ENCODE measurements around the gene LETM1. TPM values are rescaled to one million over a fixed set of nuclear protein-coding genes. Genes with fewer than 3 reads are reported as not detected.
"Not testable (repeated sequence)": the region's sequence is repeated elsewhere in the genome, so short reads cannot be mapped to it uniquely, and the experiment has no call there.

LETM1 gene
- total RNA-seq, 1 donor from 2014 or later = 70.2 TPM

DNA sequence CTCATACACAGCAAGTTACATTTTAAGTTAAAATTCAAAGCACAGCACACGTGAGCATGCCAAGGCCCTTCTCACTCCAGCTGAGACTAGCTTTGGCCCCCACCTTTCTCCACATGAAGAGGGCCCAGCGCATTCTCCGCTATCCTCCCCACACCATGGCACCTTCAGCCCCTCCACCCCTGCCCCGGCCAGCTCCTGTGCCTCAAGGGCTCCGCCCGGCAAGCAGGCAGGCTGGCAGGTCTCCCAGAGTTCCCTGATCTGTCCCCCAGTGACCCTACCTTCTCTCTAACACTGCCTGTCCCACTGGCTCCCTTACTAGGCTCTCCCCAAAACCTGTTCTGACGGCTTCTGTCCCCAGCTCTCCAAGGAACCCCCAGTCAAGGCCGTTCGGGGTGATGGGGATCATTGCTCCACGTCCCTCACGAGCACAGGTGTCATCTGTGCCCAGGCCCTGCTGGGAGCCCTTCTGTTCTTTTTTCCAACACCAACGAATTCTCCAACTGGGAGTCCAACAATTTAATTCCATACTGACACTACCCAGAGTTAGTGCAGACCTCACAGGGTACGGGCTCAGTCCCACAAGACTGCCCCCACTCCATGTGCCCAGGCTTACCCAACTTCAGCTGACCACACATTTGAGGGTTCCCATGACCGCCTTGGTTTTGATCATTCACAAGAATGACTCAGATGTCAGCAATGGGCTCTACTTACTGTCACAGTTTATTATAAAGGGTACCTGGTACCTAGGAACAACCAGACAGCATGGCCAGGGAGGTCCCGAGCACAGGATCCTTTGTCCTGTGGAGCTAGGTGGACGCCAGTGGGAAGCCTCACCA is 4.2 kb downstream of the LETM1 start:
- no peak for DNase-seq (ENCODE audit: low read depth in 2 of 2)

DNA sequence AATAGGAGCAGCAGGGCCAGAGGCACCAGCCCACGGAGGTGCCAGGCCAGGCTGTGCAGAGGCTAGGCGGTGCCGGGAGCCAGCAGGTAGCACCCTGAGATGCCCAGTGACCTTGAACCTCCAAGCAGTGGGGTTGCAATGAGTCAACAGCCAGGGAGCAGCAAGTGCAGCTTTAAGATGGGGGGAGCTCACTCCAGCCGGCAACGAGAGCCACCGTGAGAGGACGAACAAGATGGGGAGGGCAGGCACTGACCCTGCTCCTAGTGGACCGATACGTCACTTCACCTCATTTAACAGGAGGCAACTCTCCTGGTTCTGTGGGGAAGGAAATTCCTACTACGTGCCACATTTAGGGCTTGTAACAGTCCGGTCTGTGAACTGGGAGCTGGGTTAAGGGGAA is 4.8 kb downstream of the LETM1 start:
- no peak for DNase-seq (ENCODE audit: low read depth in 2 of 2)

DNA sequence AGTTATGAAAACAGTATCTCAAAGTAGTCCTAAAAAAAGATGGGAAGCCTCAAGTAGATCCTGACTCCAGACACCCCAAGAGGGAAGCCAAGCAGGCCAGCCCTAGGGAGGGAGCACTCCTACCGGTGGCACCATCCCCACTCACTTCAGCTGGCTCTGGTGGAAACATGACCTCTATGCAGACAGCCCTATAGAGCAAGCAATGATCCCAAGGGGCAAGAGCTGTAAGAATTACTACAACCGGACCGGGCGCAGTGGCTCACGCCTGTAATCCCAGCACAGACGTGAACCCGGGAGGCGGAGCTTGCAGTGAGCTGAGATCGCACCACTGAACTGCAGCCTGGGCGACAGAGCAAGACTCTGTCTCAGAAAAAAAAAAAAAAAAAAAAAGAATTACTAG is 5.7 kb downstream of the LETM1 start:
- DNase-seq (ENCODE audit: low read depth in 2 of 2) = no peak

DNA sequence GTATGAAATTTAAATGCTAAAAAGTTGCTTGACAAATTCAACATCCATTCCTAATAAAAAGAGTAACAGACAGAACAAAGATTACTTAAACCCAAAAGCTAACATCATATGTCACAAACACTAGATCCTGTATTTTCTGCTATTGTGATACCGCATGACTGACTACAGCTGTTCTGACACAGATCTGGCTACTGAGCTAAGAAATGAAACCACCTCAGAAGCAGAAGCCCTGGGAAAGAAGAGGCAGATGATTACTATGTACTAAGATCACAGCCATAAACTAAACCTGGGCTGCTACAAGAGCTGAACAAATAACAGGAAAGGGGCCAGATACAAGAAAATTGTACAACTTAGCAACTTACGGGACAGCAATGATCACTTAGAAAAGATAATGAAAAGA is 9.4 kb downstream of the LETM1 start:
- DNase-seq (ENCODE audit: low read depth in 2 of 2) = no peak

DNA sequence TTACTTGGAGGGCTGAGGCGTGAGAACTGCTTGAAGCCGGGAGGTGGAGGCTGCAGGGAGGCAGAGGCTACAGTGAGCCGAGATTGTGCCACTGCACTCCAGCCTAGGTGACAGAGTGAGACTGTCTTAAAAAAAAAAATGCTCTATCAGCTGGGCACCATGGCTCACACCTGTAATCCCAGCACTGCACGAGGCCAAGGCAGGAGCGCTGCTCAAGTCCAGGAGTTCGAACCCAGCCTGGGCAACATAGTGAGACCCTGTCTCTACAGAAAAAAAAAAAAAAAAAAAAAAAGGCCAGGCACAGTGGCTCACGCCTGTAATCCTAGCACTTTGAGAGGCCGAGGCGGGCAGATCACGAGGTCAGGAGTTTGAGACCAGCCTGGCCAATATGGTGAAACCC is 11.3 kb downstream of the LETM1 start:
- DNase-seq (ENCODE audit: low read depth in 2 of 2) = not testable (repeated sequence)

DNA sequence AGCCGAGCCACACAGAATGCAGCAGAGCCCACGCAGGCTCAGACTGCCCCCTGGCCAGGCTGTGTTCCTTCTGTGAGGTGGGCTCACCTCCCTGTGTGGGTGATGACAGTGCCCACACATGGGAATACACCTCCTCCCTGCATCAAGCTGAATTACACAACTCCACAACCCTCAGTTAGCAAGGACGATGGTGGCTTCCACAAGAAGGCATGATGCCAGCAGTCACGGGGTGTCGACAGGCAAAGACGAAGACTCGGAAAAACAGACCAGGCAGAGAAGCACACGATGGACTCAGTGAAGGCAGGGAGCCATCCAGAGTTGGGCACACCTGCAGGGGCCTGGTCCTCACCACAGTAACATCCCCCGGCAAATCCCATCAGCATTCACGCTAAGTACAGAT is 12.1 kb downstream of the LETM1 start:
- DNase-seq (ENCODE audit: low read depth in 2 of 2) = no peak

DNA sequence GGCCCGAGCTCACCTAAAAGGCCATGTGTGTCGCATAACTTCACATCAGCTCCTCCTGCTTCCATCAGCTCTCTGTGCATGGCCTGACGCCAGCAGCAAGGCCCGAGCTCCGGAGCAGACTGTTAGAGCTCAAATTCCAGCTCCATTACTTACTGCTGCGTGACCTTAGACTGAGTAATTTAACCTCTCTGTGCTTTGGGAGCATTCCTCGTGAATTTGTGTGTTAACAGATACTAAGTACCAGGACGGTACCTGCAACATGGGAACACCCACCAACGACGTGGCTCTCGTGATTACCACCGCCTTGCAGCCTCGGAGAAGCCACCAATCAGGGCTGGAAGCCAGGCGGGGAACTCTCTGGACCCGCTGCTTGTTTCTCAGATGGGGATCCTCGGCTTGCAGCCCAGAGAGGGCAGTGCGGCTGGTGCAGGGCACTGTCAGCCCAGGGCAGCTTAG is 12.9 kb downstream of the LETM1 start:
- DNase-seq (ENCODE audit: low read depth in 2 of 2) = peak; percentile 18 to 60

DNA sequence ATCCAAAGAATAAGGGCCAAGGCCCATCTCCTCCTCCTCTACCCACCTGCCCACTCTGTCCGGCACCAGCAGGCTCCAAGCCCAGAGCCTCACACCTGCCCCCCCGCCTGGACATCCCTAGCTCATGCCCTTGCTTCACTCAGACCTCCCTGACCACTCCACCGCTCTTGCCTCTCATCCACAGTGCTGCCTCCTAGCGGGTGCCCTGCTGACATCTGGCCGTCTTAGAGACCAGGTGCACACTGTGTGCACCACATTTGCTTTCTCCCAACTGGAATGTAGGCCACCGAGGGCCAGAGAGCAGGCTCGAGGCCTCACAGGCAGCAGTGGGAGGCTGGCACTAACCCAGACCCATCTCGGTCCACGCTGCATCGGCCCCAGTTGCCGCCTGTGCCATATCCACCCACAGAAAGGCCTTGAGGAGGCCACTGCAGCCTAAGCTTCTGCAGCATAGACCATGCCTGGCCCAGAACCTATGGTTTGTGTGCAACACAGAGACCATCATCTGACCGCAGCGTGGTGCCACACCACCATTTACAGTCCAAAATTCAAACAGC is 13.5 kb downstream of the LETM1 start:
- no peak for DNase-seq (ENCODE audit: low read depth in 2 of 2)

DNA sequence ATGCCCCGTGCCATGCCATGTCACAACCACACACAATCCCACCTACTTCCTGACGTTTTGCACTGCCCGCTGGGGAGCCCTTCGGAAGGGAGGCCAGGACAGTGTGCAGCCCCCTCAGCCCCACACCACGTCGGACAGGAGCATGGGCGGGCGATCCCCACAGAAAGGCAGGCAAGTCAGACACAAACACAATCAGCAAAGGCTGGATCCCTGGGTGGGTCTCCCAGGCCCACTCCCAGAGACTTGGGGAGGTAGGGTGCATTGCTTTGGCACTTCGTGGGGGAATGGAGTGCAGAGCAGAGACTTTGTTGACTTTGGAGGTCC is 14.1 kb downstream of the LETM1 start:
- no peak for DNase-seq (ENCODE audit: low read depth in 2 of 2)

DNA sequence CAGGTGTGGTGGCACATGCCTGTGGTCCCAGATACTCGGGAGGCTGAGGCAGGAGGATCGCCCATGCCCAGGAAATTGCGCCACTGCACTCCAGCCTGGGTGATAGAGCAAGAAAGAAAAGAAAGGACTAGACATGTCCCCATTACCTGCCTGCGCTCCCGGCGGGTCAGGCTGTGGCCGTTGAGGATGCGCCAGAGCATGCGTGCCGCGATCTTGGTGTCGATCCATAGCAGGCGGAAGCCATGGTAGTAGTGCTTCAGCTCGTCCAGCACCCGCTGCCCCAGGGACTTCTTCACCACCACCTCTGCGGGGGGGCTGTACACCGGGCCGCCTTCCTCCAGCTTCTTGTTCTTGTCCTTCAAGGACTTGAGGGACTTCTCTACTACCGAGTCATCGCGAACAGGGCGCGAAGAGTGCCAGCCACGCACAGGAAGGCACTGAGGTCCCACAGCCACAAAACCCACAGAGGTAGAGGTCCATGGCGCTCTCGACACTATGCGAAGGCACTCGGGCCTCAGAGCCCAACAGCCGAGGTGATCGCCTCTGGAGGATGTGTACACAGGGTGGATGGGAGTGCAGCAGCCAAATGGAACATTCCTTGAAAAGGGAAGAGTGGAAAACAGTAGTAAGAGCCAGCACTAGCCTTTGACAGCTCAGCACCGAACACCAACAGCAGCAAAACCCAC is 14.6 kb downstream of the LETM1 start:
- no peak for DNase-seq (ENCODE audit: low read depth in 2 of 2)

DNA sequence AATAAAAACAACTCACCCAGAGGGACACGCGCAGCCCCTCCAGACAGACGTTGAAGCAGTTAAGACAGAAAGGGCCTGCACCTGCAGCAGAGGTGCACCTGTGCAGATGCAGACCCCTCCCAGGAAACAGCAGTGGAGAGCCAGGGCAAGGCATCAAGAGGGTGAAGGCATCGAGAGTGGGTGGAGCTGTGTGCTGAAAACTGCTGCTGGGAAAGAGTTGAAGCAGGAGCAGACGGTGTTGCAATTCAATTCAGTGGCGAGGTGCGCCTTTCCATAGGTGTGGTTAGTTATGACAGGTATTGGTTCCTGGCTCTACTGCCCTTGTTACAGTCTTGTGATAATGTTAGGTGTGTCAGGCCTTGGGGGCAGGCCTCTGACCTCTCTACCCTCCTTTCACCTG is 16.7 kb downstream of the LETM1 start:
- no peak for DNase-seq (ENCODE audit: low read depth in 2 of 2)

DNA sequence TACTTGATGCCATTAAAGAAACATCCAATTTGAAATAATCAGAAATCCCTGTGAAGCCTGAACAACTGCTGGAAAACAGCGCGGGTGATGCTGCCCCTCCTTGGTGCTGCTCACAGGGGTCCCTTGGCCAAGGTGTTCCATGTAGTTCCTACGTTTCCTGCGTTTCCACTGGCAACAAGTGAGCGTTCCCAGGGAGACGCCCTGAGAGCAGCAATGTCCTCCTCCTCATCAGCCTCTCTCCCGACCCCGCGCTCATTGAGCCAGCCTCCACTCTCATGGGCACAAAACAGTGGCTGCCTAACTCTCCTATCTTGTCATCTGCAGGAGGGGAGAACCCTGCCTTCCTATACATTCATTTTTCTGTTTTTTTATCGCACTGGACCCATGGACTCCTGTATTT is 18.9 kb downstream of the LETM1 start:
- no peak for DNase-seq (ENCODE audit: low read depth in 2 of 2)

DNA sequence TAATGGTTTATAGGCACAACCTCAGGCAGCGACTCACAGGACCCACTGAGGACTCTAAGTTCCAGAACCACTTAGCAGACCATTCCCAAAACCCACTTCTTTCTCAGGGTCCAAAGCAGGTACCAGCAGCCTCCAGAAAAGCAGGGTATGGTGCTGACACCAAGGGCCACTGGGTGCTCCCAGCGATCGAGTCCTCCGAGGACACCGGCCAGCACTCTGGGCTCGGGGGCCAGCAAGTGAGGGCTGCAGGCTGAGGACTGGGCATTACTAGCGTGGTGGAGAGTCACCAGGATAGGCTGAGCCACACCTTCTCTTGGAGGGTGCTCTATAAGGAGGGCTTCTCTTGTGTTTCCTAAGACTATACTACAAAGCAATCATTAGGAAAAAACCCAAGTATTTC is 19.3 kb downstream of the LETM1 start:
- no peak for DNase-seq (ENCODE audit: low read depth in 2 of 2)

DNA sequence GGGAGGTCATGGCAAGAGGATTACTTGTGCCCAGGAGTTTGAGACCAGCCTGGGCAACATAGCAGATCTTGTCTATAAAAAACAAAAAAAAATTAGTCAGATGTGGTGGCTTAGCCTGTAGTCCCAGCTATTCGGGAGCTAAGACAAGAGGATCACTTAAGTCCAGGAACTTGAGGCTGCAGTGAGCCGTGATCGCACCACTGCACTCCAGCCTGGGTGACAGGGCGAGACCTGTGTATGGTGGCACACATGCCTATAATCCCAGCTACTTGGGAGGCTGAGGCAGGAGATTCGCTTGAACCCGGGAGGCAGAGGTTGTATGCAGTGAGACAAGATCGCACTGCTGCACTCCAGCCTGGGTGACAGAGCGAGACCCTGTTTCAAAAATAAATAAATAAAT is 20.1 kb downstream of the LETM1 start:
- DNase-seq (ENCODE audit: low read depth in 2 of 2) = not testable (repeated sequence)

DNA sequence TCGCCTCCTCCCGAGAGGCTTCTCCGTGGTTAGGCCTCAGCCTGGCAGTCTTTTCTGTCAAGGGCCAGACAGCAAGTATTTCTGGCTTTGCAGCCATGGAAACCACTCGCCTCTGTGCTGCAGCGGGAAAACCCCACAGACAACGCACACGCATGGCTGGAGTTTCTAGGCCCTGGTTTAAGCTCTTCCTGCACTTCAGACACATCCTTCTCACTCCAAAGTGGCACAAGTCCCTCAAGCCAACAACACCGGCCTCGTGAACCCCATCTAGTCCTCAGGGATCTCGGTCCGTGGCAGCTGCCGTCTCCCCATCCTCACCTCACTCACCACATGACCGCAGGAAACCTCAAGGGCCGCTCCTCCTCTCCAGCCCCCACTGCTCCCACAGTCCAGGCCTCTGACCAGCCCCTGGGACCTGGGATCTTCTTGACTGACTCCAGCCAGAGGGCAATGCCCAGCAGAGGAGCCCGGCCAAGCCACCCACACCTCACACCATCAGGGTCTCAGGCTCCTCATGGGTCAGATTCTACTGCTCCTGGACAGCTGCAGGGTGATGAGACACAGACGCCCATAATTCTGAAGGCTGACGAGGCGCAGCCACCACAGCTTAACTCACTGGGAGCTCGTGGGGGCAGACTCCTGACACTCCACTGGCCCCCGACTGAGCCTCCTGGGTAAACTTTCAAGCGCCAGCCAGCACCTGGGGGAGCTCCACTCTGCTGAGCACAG is 21.7 kb downstream of the LETM1 start:
- DNase-seq (ENCODE audit: low read depth in 2 of 2) = no peak

DNA sequence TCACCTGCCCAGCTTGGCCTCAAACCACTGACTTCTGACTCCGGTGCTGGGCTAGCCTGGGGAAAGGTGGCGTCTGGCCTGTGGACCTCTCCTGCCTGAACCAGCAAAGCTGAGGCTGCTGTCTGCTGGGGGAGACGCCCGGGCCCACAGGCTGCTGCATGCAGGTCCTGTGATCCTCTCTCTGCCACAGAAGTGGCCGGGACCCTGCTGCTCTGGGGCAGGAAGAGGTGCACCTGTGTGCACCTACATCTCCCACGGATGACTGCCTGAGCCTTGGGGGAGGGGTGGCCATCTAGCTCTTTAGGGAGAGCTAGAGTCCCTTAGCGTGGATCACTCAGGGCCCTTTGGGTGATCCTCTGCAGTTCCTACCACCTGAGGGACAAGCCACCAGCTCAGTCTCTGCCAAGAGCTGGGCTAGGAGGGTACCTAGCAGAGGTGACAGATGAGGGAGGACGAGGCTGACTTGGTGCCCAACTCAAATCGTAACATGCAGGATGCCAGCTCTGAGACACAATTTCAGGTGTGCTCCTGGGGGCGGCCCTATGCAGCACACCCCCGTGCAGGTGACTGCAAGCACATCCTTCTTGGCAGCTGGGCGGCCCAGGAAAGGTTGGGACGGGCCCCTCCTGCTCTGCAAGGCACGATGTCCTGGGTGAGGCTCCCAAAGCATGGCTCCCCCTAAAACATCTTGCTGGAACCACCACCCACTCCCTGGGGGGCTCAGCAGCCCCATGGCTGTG is 22.5 kb downstream of the LETM1 start:
- DNase-seq (ENCODE audit: low read depth in 2 of 2) = no peak

DNA sequence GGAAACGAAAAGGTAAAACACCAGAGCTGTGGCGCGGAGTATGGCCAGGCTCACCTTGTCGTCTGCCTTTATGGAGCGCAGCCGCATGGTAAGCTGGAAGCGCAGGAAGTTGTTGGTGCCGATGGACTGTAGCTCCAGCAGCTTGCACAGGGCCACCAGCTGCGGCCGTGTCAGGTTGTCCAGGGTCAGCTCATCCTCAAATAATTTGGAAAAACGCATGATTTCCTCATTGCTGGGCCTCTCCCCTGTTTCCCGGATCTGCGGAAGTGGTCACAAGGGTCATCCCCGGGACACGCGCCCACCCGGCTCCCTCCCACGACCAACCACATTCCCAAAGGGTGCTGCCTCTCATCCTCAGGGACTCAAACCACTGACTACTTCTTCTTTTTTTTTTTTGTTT is 23.3 kb downstream of the LETM1 start:
- DNase-seq (ENCODE audit: low read depth in 2 of 2) = no peak

DNA sequence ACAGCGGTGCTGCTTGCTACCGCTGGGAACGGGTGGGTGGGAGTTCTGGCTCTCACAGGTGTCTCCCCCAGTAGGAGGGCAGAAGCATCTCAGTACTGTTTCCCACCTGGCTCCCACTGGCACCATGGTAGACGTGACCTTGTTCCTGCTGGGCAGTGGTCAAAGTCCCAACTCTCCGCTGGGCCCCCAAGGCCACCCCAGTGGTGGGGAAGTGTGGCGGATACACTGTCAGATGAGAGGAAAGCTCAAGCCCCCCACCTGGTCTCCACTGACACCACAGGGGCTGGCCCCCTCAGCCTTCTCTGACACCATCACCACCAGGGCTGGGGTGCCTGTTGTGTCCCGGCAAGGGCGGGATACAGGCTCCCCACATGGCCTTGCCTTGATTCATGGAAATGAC is 24.6 kb downstream of the LETM1 start:
- no peak for DNase-seq (ENCODE audit: low read depth in 2 of 2)

DNA sequence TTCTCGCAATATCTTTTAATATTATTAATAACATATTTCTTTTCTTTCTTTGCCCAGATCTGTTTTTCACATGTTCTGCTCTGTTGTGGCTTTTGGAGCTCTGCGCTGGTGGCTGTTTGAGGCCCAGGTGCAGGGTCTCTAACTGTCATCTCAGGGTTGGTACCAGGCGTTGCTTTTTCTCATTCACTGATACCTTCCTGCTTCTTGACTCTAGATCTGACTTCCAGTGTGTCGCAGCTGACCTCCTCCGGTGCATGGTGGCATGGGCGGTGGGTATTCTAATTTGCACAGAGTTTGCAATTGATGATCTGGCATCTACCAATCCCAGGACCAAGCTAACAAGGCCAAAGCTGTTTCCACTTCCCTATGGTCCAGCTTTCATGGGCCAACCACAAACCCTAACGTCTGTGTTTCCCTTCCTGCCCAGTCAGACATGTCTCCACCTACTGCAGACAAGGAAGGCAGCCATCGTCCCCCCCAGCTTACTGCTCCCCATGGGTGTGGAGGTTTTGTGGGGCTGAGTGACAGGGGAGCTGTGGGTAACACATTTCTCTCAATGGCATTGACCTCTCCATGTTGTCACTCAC is 25.2 kb downstream of the LETM1 start:
- no peak for DNase-seq (ENCODE audit: low read depth in 2 of 2)

DNA sequence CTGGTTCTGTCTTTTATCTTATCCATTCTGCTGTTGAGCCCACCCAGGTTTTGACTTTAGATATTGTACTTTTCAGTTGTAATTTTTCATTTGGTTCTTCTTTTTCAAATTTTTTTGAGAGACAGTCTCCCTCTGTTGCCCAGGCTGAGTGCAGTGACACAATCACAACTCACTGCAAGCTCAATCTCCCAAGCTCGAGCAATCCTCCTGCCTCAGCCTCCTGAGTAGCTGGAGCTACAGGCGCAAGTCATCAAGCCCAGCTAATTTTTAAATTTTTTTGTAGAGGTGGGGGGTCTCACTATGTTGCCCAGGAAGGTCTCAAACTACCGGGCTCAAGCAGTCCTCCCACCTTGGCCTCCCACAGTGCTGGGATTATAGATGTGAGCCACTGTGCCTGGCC is 25.7 kb downstream of the LETM1 start:
- no peak for DNase-seq (ENCODE audit: low read depth in 2 of 2)

All from lung microvascular endothelial cell (primary cell).